GM13976 (cell line): ENCODE results near the gene TXNL1.
A peak's percentile ranks its signal among the peaks of the same experiment; 100 is the strongest.
"Not testable (repeated sequence)": the region's sequence is repeated elsewhere in the genome, so short reads cannot be mapped to it uniquely, and the experiment has no call there.

Experiments
- DNase-seq: peaks from one replicate; pipeline ENCODE4 v3.0.0; 2012; ENCODE audit warnings: low spot score
- in situ Hi-C: fragments of 300-500 bp; cut with MboI; formaldehyde crosslinking; loops from one replicate; pipeline ENCODE4 v1.12.0; 2022; ENCODE audit warnings: low sequenced_read_pairs, mixed read lengths, inconsistent platforms; ENCODE audit not compliant: unreplicated experiment
- TF ChIP-seq, protein P1 (sequence below): IDR thresholded peaks from 2 replicates; pipeline ENCODE4 v1.5.1; 2012; ENCODE audit warnings: borderline replicate concordance, mild to moderate bottlenecking; ENCODE audit not compliant: insufficient read depth; ENCODE audit errors: extremely low read depth, missing control alignments, control extremely low read depth

TXNL1 gene

DNA sequence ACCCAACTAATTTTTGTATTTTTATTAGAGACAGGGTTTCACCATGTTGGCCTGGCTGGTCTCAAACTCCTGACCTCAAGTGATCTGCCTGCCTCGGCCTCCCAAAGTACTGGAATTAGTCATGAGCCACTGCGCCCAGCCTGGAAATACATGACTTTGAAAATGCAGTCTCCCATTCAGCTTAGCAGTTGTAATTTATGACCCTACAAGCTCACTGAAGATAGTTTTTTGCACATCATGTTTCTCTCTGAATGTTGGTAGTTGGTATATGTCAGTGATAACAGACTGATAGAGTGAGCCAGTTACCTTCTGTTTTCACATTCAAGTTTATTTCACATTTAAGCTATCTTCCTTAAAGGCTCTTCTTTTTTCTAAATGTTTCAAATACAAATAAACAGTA, 19.9 kb upstream of the TXNL1 start:
- TF ChIP-seq, protein P1, sequence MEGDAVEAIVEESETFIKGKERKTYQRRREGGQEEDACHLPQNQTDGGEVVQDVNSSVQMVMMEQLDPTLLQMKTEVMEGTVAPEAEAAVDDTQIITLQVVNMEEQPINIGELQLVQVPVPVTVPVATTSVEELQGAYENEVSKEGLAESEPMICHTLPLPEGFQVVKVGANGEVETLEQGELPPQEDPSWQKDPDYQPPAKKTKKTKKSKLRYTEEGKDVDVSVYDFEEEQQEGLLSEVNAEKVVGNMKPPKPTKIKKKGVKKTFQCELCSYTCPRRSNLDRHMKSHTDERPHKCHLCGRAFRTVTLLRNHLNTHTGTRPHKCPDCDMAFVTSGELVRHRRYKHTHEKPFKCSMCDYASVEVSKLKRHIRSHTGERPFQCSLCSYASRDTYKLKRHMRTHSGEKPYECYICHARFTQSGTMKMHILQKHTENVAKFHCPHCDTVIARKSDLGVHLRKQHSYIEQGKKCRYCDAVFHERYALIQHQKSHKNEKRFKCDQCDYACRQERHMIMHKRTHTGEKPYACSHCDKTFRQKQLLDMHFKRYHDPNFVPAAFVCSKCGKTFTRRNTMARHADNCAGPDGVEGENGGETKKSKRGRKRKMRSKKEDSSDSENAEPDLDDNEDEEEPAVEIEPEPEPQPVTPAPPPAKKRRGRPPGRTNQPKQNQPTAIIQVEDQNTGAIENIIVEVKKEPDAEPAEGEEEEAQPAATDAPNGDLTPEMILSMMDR = no peak
- DNase-seq = no peak
- in situ Hi-C loops = no loop called here

DNA sequence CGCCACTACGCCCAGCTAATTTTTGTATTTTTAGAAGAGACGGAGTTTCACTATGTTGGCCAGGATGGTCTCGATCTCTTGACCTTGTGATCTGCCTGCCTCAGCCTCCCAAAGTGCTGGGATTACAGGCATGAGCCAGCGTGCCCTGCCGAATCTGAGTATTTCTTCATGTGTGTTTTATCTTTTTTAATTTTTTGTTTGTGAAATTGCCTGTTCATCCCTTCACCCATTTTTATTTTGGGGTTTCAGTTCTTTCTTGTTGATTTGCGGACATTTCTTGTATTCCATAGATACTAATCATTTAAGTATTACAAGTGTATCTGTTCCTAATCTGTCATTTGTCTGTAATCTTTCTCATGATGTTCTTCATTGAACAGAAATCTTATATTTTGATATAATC, 15.9 kb upstream of the TXNL1 start:
- DNase-seq, in situ Hi-C loops: not testable (repeated sequence)

DNA sequence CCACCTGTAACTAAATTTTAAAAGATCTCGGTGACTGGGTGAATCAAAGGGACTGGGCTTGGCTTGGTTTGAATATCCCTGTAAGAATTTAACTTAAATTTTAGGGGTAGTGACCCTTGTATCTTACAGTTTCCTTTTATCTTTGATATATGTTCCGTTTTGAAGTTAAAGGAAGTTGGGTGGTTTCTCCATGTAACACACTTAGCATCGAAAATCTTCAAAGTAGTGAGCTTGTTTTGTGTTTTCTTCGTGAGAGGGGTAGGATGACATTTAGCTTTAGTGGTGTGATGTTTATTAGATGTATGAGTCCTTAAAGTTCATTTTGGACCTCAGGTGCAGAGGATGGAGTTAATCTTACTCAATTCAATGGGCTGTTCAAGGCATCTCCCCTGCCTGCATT, 14.4 kb upstream of the TXNL1 start:
- no peak for DNase-seq
- TF ChIP-seq, protein P1 = no peak
- in situ Hi-C loops = no loop called here

DNA sequence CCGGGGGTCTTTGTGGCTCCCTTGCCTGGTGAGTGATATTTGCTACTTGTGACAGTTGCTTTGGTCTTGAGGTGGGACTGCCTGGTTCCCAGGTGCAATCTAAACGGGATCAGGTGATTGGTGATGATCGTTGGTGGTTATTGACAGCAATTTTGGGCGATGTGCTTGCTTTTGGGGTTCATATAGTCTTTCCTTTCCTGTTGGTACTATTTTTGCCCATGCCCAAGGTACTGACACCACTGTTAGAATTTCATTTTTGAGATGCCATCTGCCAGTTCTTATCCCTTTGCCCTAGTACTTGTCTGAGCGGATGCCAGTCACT, 13.3 kb upstream of the TXNL1 start:
- DNase-seq = no peak
- in situ Hi-C loops = no loop called here
- TF ChIP-seq, protein P1 = no peak

DNA sequence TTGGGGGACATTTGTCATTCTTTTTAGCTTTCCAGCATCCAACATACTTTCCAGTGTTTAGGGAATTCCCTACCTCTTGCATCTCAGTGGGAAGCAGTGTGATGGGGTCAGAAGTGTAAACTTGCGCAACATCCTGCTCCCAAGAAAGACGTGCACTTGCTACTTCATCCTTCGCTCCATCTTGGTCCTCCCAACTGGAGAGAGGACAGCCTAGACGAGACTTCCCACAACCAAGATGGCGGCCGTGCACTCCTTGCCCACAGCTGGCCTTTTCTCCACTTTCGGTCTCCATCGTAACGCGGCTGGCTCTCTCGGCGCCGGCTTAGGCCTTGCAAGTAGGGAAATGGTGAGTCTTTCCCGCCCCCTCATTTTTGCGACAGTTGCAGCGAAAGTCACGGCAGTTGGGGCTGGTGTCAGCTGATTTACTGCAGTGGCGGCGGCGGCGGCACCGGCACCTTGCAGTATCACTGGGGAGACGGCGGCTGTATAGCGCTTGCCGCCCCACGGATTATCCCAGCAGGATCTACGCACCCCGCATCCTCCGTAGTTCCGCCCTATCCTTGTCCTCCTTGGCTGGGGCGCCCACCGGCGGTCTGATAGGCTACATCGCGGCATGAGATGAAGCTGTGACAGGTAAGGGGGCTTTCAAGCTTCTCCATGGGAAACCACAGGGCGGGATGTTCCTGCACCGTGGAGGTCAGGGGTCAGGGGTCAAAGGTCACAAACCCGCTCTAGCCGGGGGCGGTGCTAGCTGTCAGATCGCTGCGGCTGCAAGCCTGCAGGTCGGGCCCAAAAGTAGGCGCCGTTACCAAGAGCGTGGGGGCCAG, 12.8 kb upstream of the TXNL1 start, which contains the start of gene WDR7:
WDR7 (plus strand) TSS at position 416 of the 827 bp plus-strand sequence. CDS start 21,157 bp downstream, outside the sequence.
- in situ Hi-C loops = no loop called here
- DNase-seq = peak; percentile 83
- TF ChIP-seq, protein P1 = no peak

DNA sequence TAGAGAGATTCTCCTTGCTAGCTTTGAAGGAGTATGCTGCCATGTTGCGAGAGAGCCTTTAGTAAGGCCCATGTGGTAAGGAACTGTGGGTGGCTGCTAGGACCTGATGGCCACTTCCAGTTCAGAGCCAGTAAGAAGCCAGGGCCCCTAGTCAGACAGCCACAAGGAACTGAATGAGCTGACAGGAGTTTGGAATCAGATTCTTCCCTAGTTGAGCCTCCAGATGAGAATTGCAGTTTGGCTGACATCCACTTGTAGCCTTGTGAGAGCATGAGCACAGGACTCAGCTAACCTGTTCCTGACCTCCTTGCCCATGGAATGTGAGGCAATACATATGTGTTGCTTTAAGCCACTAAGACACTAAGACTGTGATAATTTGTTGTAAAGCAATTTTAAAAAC, 11.6 kb upstream of the TXNL1 start:
- TF ChIP-seq, protein P1 = no peak
- in situ Hi-C loops = no loop called here
- no peak for DNase-seq

DNA sequence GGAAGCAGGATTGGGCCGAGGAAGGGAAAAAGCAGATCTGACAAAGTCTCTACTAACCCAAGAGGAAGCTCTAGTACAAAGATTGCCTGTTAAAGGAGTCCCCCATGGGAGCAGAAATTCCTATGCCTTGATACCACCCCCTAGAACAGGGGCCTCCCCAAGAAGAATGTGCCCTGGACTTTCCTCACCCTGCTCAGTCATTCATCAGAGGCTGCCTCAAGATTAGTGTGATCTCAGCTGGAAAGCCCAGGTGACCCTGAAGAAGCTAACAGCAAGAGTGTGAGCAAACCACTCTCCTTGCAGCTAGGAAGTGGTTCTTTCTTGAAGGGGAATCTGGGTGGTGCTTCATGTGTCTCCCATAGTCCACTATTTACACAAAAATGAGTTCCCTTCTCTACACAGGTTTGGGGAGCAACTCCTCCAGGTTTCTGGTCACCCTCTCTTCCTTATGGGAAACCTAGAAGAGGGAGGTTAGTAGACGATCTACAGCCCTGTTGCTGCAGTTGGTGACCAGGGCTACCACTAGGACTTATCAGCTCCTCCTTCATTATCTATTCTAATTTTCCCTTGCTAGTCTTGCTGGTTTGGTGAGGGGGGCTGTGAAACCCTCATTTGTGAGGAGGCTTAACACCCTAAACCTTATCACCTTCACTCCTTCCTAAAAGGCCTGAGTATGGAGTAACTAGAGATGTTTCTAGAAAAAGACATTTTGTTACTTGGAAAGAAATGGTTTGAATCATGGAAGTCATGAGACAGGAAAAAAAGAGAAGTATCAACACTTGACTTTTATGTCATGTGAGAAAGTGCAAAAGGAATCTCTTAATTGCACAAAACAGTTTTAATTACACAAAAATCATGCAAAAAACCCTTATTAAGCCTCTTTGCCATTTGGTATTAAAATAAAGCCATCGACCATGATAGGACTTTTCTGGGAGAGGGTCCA, 9.8 kb upstream of the TXNL1 start:
- no peak for DNase-seq
- in situ Hi-C loops = no loop called here
- TF ChIP-seq, protein P1 = no peak
